Nephron progenitor cell (in vitro differentiated cells): ENCODE results near the gene TRIM8.
A peak's percentile ranks its signal among the peaks of the same experiment; 100 is the strongest.

Experiments used
- DNase-seq: peaks from one replicate; pipeline ENCODE4 v3.0.0; 2021
- H3K27ac Mint-ChIP-seq: 2 replicates; pipeline ENCODE4 v1.8.0; 2021; ENCODE audit warnings: mild to moderate bottlenecking, moderate library complexity, mixed read lengths
- H3K27me3 Mint-ChIP-seq: 2 replicates; pipeline ENCODE4 v1.8.0; 2021; ENCODE audit warnings: mild to moderate bottlenecking, low read depth, mixed read lengths; ENCODE audit not compliant: poor library complexity
- H3K36me3 Mint-ChIP-seq: 2 replicates; pipeline ENCODE4 v1.8.0; 2021; ENCODE audit warnings: low read depth, mixed read lengths
- H3K4me1 Mint-ChIP-seq: 2 replicates; pipeline ENCODE4 v1.8.0; 2021; ENCODE audit warnings: mixed read lengths
- H3K4me3 Mint-ChIP-seq: 2 replicates; pipeline ENCODE4 v1.8.0; 2021; ENCODE audit warnings: mild to moderate bottlenecking, moderate library complexity, mixed read lengths
- H3K9me3 Mint-ChIP-seq: 2 replicates; pipeline ENCODE4 v1.8.0; 2021; ENCODE audit warnings: mild to moderate bottlenecking, moderate library complexity, mixed read lengths
- TF ChIP-seq, protein P1 (sequence below): fragments of 200-600 bp; sonication (generic); IDR thresholded peaks from 2 replicates; pipeline ENCODE4 v1.5.0; 2021; ENCODE audit warnings: antibody characterized with exemption

Gene TRIM8

DNA sequence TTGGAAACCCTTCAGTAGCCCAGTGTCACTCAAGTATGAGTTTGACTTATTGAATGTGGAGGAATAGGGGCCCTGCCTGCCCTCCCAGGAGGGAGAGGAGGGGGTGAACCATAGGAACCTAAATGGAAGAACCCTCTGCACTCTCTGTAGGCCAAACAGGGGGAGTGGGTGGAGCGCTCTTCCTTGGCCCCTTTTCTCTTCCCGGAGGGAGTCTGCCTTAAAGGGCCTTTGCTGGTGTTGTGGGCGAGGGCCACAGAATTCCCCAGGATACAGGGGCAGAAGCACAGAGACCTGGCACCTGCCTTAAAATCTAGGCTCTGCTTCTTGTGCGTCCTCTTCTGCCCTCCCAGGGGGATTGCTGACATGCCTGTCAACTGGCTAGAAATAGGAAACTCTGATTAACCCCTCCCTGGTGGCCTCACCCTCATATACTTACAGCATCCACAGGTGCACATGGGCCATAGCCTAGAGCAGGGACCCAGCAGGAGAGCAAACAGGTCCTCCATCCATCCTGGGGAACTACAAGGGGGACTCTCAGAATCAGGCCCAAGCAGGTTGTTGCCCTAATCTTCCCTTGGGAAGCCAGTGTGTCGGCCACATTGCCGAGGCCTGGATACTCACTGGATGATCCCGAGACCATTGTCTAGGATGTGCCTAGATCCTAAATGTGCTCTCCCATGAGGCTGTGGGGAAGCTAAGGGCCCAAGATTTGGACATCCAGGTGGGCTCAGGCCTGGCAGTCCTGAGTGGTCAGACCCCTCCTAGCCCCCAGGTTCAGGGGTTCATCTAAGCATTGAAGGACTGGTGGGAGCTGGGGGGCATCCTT, 3.4 kb downstream of the TRIM8 start:
- H3K4me1 Mint-ChIP-seq: peaks cover 76% of the 10 kb centered on the region
- no peak for DNase-seq

DNA sequence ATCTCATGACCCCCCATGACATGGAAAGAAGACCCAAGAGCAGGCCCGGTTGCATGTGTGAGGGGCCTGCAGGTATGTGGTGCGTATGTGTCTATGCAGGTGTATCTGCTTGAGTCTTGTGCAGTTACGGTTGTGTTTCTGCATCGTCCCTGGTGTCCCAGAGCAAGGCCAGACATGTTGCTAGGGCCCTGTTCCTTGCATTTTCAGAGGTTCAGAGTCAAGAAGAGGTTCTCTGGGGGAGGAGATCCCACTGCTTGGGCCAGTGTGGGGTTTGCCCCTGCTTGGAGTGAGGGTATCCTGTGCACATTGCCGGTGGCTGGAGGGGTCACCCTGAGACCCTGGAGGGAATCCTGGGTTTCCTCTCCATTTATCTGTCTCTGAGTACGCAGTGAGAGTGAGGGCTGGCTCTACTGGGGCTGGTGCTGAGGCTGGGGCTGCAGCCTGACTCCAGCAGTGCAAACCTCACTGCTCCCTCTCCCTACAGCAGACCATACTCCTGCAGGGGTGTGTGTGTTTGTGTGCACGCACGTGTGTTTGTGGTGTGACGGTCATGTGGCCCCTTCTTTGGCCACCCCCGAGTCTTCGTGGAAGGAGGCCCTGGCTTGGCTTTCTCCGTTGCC, 4.1 kb downstream of the TRIM8 start:
- Mint-ChIP-seq H3K36me3 (peaks cover 11% of the 10 kb centered on the region), H3K27me3 (peaks cover 3% of the 10 kb centered on the region), H3K9me3 (no peaks in the 10 kb centered on the region), H3K4me1 (peaks cover 83% of the 10 kb centered on the region), H3K27ac (no peak overlapping the region), H3K4me3 (peak overlapping the region; percentile 73)
- TF ChIP-seq, protein P1, sequence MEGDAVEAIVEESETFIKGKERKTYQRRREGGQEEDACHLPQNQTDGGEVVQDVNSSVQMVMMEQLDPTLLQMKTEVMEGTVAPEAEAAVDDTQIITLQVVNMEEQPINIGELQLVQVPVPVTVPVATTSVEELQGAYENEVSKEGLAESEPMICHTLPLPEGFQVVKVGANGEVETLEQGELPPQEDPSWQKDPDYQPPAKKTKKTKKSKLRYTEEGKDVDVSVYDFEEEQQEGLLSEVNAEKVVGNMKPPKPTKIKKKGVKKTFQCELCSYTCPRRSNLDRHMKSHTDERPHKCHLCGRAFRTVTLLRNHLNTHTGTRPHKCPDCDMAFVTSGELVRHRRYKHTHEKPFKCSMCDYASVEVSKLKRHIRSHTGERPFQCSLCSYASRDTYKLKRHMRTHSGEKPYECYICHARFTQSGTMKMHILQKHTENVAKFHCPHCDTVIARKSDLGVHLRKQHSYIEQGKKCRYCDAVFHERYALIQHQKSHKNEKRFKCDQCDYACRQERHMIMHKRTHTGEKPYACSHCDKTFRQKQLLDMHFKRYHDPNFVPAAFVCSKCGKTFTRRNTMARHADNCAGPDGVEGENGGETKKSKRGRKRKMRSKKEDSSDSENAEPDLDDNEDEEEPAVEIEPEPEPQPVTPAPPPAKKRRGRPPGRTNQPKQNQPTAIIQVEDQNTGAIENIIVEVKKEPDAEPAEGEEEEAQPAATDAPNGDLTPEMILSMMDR: no peak
- DNase-seq: no peak

More for the DNA sequence above, 3.4 kb downstream of the TRIM8 start:
- Mint-ChIP-seq H3K36me3 (peaks cover 3% of the 10 kb centered on the region), H3K27ac (peak overlapping the region; percentile 57), H3K4me3 (peak overlapping the region; percentile 94), H3K9me3 (no peaks in the 10 kb centered on the region), H3K27me3 (peaks cover 3% of the 10 kb centered on the region)
- TF ChIP-seq, protein P1: no peak

DNA sequence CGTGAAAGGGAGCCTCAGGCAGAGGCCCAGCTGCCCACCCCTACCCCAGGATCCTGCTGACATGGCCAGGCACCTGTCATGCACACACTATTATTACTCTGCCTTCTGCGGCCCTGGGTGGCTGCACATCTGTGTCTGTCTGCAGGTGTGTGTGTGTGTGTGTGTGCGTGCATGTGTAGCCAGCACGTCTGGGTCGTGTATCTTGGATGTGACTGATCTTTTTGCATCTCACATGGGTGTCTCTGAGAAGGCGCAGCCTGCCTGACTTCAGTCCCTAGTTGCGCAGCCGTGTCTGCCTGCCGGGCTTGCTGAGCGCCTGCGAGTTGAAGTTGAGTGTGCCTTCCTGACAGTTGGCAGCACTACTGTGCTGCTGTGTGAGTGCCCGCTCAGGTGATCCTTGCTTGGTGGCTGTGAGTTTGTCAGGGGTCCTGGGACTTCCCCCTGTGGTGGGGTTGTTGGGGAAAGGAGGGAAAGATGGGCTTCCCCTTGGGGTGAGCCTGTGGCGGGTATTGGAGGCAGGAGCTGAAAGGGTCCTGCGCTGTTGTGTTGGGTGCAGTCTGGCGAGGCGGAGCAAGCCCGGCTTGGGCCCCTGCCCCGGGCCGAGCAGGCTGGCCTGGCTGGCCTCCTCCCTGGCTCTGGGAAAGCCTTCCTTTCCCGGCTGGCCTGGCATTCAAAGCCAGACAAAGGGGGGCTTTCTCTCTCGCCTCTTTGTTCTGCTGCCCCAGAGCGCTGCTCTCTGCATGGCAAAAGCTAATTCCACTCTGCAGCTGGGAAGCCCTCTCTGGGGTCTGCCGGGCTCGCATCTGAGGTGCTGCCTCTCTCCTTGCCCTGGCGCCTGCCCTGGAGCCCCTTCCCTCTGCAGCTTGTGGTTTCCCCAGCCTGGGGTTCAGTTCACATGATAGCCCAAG, 4.9 kb downstream of the TRIM8 start:
- H3K27ac Mint-ChIP-seq: no peak overlapping the region
- TF ChIP-seq, protein P1: no peak
- no peak for DNase-seq
- peaks cover 16% of the 10 kb centered on the region for H3K36me3 Mint-ChIP-seq
- peak overlapping the region; percentile 73 for H3K4me3 Mint-ChIP-seq
- H3K9me3 Mint-ChIP-seq: no peaks in the 10 kb centered on the region
- peaks cover 87% of the 10 kb centered on the region for H3K4me1 Mint-ChIP-seq
- peaks cover 3% of the 10 kb centered on the region for H3K27me3 Mint-ChIP-seq

DNA sequence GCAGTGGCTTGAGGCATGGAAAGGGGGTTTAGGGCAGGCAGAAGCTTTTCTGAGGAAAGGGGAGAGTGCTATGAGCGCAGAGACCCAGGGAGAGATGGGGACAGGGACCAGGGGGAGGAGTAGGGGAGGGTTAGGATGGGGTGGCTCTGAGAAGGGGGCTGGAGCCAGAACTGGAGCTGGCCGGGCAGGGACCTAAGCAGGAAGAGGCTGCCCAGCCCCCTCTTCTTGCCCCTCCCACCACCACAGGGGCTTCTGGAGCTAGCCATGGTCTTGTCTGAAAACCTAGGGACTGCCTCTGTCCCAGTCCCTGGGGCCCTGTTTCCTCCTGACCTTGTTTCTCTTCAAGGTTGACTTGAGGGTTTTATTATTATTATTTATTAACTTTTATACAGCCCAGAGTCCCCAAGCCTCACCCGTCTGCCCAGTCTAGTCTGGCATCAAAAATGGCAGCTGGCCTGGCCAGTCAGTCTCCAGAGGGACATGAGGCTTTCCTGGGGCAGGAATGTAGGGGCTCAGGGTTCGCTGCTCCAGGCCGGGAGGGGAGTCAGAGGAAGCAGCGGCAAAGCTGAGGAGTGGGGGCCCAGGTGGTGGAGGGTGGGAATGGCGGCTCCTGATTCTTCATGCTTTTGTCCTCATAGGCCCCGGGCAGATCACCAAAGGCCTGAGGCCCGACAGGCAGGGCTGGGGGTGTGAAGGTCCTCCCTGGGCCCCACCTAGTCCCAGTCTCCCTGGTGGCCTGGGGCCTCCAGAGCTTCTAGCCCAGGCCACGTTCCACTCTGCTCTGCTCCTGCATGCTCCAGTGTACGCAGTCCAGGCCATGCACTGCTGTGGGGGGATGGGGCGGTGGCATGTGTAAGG, 5.7 kb downstream of the TRIM8 start:
- DNase-seq: peak; percentile 22
- H3K36me3 Mint-ChIP-seq: peaks cover 23% of the 10 kb centered on the region
- no peaks in the 10 kb centered on the region for H3K9me3 Mint-ChIP-seq
- H3K27me3 Mint-ChIP-seq: peaks cover 3% of the 10 kb centered on the region
- peak overlapping the region; percentile 40 for H3K4me3 Mint-ChIP-seq
- TF ChIP-seq, protein P1: no peak
- no peak overlapping the region for H3K27ac Mint-ChIP-seq
- H3K4me1 Mint-ChIP-seq: peaks cover 86% of the 10 kb centered on the region
